ENCODE measurements around the gene DENND2A.
A peak's percentile ranks its signal among the peaks of the same experiment; 100 is the strongest.

The DENND2A gene

DNA sequence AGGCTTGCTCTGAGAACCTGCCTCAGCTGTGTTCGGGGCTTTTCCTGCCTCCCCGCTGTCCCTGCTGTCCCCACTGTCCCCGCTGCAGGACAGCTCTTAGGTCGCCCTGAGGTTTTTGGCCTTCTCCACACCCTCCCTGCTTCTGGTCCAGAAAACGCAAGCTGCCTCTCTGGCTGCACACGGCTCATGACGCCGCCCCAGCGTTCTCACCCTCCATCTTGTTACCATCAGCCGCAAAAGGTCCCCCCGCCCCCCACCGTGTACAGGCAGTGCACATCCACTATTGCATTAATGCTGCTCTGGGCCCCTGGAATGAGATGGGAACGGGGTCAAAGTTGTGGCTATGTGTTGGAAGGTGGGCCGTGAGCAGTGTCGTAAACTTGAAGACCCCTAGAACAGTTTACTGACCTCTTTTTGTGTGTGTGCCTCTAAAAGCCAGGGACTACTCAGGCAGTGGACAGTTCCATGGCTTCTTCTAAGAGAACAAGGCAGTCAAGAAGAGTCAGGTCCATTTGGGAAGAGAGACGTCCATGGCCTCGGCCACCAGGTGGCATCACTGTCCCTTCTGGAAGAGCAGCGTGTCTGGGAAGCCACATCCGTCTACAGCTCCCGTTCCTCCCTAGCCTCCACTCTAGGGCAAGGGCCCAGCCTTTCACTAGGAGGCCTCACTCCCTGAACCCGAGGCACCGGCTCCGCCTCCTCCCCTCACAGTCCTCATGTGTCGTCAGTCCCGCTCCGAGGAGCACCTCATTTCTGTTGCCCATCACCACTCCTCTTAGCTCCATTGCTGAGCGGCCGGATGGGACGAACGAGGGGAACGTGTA lies 122.9 kb downstream of the DENND2A start:
- TF ChIP-seq, protein P1, sequence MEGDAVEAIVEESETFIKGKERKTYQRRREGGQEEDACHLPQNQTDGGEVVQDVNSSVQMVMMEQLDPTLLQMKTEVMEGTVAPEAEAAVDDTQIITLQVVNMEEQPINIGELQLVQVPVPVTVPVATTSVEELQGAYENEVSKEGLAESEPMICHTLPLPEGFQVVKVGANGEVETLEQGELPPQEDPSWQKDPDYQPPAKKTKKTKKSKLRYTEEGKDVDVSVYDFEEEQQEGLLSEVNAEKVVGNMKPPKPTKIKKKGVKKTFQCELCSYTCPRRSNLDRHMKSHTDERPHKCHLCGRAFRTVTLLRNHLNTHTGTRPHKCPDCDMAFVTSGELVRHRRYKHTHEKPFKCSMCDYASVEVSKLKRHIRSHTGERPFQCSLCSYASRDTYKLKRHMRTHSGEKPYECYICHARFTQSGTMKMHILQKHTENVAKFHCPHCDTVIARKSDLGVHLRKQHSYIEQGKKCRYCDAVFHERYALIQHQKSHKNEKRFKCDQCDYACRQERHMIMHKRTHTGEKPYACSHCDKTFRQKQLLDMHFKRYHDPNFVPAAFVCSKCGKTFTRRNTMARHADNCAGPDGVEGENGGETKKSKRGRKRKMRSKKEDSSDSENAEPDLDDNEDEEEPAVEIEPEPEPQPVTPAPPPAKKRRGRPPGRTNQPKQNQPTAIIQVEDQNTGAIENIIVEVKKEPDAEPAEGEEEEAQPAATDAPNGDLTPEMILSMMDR (IDR thresholded peaks at IDR 0.05), result peak; percentile 80

DNA sequence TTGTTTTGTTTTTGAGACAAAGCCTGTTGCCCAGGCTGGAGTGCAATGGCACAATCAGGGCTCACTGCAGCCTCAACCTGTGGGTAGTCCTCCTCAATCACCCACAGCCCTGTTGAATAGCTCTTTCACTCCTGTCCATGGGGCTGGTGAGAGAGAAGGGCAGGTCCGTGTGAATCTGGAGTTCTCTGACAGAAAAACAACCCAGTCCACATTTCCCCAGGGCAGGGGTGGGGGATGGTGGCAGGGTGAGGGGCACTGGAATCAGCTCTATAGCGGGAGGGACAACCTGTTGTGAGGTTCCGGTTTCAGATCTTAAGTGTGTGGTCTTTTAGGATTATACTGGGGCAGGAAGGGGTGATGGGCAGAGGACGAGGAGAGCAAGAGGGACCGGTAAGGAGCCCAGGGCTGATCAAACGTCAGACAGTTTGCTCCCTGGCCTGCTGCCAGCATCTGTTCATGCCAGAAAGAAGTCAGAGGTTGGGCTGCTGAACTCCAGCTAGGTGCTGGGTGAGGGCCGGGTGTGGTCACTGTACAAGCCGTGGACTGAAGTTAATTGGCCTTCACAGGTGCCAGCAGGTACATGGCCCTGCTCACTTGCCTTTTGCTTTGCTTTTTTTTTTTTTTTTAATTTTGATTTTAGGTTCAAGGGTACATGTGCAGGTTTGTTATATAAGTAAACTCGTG lies 128.2 kb downstream of the DENND2A start:
- TF ChIP-seq, protein P1 (IDR thresholded peaks at IDR 0.05), result no peak

DNA sequence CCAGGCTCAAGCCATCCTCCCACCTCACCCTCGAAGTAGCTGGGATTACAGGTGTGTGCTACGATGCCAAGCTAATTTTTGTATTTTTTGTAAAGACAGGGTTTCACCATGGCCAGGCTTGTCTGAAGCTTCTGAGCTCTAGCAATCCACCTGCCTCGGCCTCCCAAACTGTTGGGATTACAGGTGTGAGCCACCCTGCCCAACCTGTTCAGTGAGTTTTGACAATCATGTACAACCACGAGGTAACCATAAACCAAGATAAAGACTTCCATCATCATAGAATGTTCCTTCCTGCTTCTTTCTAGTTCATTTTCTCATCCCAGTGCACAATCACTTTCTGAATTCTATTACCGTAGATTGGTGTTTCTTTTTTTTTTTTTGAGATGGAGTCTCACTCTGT lies 130.8 kb downstream of the DENND2A start:
- TF ChIP-seq, protein P1 (IDR thresholded peaks at IDR 0.05), result no peak

DNA sequence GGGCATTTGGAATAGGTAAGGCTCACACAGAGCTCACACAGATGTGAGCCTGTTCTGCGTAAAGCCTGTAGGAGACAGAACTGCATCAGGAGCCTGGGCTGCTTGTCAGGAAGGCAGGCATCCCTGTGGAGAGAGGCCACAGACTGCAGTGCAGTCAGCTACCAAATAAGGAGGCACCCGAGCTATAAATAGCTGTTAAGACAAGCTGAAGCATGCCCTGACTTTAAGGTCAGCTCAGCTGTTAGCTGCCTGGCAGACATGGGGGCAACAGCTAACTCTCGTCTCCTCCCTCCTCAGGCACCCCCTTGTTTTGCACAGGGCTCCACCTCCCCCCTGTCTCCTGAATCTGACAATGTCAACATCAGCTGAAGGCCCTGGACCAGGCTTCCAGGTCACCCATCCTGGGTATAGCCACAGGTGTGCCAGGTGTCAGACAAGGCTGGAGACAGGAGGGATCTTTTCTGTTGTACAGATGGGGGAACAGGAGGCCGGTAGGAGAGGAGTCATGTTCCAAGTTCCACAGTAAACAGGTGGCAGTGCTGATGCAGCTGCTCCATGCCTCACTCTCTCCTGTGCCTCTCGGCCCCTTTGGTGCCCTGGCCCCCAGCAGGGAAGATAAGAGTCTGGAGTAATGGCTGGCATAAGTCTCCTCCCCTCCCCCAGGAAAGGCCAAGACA lies 133.7 kb downstream of the DENND2A start:
- TF ChIP-seq, protein P1 (IDR thresholded peaks at IDR 0.05), result no peak

DNA sequence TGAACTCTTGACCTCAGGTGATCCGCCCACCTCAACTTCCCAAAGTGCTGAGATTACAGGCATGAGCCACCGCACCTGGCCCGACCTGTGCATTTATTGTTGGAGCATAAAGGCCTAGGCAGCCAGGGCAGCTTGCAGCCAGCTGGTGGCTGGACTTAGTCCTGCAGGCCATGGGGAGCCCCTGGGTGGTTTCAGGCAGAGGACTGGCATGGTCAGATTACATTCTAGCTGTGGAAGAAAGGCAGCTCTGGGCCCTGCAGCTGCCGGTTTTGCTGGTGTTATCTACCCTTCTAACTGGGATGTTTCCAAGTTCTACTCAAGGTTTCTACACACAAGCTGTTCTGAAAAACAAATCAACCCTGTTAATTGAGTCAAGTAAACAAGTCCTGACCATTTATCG lies 138.6 kb downstream of the DENND2A start:
- TF ChIP-seq, protein P1 (IDR thresholded peaks at IDR 0.05), result no peak

DNA sequence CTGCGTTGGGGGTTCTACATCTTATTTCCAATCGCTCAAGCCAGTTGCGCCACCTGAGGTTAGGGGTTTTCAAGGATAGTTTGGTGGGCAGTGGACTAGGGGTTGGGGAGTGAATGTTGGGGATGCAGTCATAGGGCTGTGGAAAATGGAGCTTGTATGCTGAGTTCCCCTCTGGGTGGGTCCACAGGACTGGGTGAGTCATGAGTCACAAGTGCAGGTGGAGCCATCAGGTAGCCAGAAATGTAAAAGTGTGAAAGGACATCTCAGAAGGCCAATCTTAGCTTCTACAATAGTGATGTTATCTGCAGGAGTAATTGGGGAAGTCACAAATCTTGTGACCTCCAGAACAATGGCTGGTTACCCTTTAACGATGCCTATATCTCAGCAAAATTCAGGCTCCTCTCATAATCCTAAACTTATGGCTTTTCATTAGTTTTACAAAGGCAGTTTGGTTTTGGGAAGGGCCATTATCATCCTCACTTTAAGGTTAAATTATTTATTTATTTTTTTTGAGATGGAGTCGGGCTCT lies 143.3 kb downstream of the DENND2A start:
- TF ChIP-seq, protein P1 (IDR thresholded peaks at IDR 0.05), result no peak

DNA sequence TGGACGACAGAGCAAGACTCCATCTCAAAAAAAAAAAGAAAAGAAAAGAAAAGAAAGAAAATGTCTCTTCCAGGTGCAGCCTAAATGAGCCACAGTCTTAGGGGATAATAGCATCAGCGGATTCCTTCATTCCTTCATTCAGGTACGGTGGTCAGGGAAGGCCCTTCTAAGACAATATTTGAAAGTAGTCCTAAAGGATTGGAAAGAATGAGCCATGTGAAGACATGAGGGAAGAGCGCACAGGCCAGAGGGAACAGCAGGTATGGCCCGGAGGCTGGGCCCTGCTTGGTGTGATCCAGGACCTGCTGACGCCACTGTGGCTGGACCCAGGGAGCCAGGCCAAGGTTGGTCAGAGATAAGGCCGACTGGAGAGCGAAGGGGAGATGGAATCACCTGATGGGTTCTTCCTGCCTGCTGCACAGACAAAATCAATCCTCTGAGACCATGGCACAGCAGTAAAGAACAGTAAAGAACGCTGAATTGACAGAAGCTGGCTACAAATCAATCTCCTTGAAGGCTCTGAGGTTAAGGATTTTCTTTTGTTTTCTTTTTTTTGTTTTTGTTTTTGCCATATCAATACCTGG lies 145.0 kb downstream of the DENND2A start:
- TF ChIP-seq, protein P1 (IDR thresholded peaks at IDR 0.05), result no peak

Data from LNCAP (cell line).